Vagina (tissue), 2 donors: Measurements from ENCODE around the gene HTR1A. TPM values are rescaled to one million over a fixed set of nuclear protein-coding genes. Genes with fewer than 3 reads are reported as not detected.

Experiments used
- DNase-seq, 2 donors: peaks; one replicate each; pipeline ENCODE4 v3.0.0-alpha.2; 2017; ENCODE audit errors: extremely low spot score in 2 of 2
- H3K27ac ChIP-seq: fragments of 200-600 bp; sonication (generic); one replicate; pipeline ENCODE4 v1.5.1; 2019
- H3K27me3 ChIP-seq: fragments of 200-600 bp; sonication (generic); one replicate; pipeline ENCODE4 v1.5.1; 2019
- H3K36me3 ChIP-seq, 2 donors: fragments of 200-600 bp; sonication (generic); one replicate each; pipeline ENCODE4 v1.5.1; 2017 to 2019
- H3K4me1 ChIP-seq: fragments of 200-600 bp; sonication (generic); one replicate; pipeline ENCODE4 v1.5.1; 2019
- H3K4me3 ChIP-seq, 2 donors: fragments of 200-600 bp; sonication (generic); 1 replicate in 1 of 2; 2 replicates in 1 of 2; pipeline ENCODE4 v1.5.1; 2016 to 2019
- H3K9me3 ChIP-seq: fragments of 200-600 bp; sonication (generic); one replicate; pipeline ENCODE4 v1.5.1; 2019
- POLR2A ChIP-seq, 2 donors: fragments of 450-650 bp; IDR thresholded peaks; one replicate each; pipeline ENCODE4 v1.6.1; 2017; ENCODE audit warnings: antibody characterized with exemption in 2 of 2, mild to moderate bottlenecking in 2 of 2, moderate library complexity in 2 of 2
- POLR2AphosphoS5 ChIP-seq, 2 donors: sonication (generic); formaldehyde crosslinking; IDR thresholded peaks; one replicate each; pipeline ENCODE4 v1.9.0; 2017; ENCODE audit warnings: antibody characterized with exemption in 2 of 2, mild to moderate bottlenecking in 2 of 2, low read depth in 1 of 2; ENCODE audit not compliant: insufficient read depth in 1 of 2
- intact Hi-C: fragments of 100-400 bp; cut with DNase I; formaldehyde crosslinking; loops from one replicate; pipeline ENCODE4 v1.15.1; 2023
- total RNA-seq: library from RNA; depleted of rRNA; stranded (reverse); fragments of >200 nt; gene quantifications from one replicate; pipeline ENCODE4 v1.2.3, GENCODE V29; 2016
- TF ChIP-seq, protein P1 (sequence below), 3 experiments: fragments of 450-650 bp in 2 of 3; fragments of 200-600 bp in 1 of 3; sonication (generic) in 1 of 3; IDR thresholded peaks; one replicate each; pipeline ENCODE4 v1.5.1; 2017 to 2019; ENCODE audit warnings: antibody characterized with exemption in 3 of 3, mild to moderate bottlenecking in 2 of 3, moderate library complexity in 2 of 3

HTR1A gene
- total RNA-seq, 1 donor from 2014 or later, result not detected

DNA sequence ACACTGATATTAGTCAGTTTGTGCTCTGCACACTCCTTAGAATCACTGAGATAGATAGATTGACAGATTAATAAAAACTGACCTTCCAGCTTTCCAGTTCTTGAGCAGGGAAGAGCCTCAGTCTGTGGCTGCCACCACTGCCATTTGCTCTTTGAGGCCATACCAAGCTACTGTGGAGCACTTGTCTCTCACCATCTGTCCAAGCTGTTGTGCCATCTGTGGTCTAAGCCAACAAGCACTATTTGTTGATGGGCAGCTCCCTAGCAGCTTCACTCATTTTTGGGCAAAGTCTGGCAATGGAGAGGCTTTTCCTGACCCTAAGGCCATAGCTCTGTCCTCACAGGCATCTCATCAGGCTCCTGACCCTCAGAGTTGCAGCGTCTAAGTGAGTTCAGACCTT is 30.4 kb downstream of the HTR1A start:
- no peak overlapping the region for H3K4me3 ChIP-seq
- no peak for DNase-seq
- intact Hi-C loops, result no loop called here

DNA sequence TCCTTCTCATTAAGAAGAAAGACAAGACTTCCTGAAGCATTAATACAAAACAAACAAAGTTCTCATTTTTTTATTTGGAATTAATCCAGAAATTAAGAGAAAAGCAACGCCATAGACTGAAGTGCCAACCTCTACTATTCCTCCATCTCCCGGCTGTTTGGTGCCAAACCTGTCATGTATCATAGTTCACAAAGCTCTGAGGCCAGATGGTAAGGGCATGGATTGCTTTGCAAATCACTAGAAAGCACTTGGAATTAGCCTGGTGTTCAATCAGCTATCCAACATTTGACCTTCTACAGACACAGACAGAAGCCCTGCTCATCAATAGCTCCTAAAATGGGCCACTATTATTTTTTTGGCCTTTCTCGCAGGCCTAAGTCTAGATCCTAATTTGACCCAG is 33.8 kb downstream of the HTR1A start:
- Histone ChIP-seq H3K36me3 (no peaks in the 10 kb centered on the region), H3K9me3 (no peaks in the 10 kb centered on the region), H3K4me3 (no peak overlapping the region), H3K27me3 (no peaks in the 10 kb centered on the region), H3K4me1 (no peaks in the 10 kb centered on the region), H3K27ac (no peak overlapping the region)
- intact Hi-C loops, result no loop called here
- DNase-seq, result no peak
- TF ChIP-seq, protein P1, sequence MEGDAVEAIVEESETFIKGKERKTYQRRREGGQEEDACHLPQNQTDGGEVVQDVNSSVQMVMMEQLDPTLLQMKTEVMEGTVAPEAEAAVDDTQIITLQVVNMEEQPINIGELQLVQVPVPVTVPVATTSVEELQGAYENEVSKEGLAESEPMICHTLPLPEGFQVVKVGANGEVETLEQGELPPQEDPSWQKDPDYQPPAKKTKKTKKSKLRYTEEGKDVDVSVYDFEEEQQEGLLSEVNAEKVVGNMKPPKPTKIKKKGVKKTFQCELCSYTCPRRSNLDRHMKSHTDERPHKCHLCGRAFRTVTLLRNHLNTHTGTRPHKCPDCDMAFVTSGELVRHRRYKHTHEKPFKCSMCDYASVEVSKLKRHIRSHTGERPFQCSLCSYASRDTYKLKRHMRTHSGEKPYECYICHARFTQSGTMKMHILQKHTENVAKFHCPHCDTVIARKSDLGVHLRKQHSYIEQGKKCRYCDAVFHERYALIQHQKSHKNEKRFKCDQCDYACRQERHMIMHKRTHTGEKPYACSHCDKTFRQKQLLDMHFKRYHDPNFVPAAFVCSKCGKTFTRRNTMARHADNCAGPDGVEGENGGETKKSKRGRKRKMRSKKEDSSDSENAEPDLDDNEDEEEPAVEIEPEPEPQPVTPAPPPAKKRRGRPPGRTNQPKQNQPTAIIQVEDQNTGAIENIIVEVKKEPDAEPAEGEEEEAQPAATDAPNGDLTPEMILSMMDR (IDR thresholded peaks at IDR 0.05), result no peak

More for the DNA sequence above, 30.4 kb downstream of the HTR1A start:
- Histone ChIP-seq H3K27ac (no peak overlapping the region), H3K9me3 (no peaks in the 10 kb centered on the region), H3K4me1 (no peaks in the 10 kb centered on the region), H3K36me3 (no peaks in the 10 kb centered on the region), H3K27me3 (no peaks in the 10 kb centered on the region)
- TF ChIP-seq POLR2A (IDR thresholded peaks at IDR 0.05), result no peak
- TF ChIP-seq, protein P1 (IDR thresholded peaks at IDR 0.05), result no peak
- no peak for TF ChIP-seq POLR2AphosphoS5 (IDR thresholded peaks at IDR 0.05; ENCODE audit: insufficient read depth in 1 of 2, low read depth in 1 of 2)

DNA sequence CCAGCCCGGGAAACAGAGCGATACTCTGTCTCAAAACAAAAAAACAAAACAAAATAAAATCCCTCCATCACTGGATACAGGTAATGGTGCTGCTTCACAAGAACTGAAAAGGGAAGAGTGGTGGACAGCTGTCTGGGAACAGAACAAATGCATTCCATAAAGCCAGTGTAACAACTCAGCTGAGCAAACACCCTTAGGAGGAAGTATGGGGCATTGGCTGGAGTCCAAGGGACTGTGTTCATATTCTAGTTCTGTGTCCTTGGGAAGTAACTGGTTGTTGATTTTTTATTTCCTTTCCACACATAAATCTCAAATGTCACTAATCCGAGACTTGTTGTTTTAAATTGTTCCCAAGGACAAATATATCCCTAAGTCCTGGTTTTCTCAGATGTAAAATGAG is 38.3 kb downstream of the HTR1A start:
- Histone ChIP-seq H3K4me3 (no peak overlapping the region), H3K36me3 (no peaks in the 10 kb centered on the region), H3K4me1 (no peaks in the 10 kb centered on the region), H3K27me3 (no peaks in the 10 kb centered on the region), H3K9me3 (no peaks in the 10 kb centered on the region), H3K27ac (no peak overlapping the region)
- intact Hi-C loops, result no loop called here
- DNase-seq, result no peak
- TF ChIP-seq, protein P1 (IDR thresholded peaks at IDR 0.05), result no peak
- TF ChIP-seq POLR2A (IDR thresholded peaks at IDR 0.05), result no peak
- TF ChIP-seq POLR2AphosphoS5 (IDR thresholded peaks at IDR 0.05; ENCODE audit: insufficient read depth in 1 of 2, low read depth in 1 of 2), result no peak

DNA sequence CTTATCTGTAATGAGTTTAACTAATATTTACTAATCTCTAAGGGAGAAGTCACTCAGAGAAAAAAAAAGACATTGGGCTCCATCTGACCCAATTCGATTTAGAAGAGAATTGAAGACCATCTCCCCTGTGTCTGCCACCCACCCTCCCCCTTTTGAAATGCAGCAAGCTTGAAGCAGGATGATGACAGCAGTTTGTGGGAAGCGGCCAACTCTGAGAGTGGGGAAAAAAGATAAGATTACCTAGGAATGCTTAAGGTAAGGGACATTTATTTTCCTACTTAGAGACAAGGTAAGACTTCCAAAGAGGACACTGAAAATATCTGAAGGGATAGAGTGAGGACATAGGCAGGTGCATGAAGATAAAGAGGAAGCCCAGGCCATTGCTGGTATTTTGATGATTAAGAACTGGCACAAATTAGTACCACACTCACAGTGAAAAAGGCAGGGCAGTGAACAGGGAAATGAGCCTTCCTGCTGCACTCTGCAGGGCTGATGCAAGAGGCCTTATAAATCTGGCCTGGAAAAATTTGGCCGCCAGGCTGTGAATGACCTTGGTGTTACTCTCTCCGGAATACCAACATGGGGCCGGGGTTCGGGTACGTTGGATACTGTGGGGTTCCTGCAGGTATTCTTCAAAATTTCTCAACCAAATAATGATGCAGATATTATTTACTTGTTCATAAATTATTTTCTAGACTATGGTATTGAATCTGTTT is 42.3 kb downstream of the HTR1A start:
- TF ChIP-seq, protein P1 (IDR thresholded peaks at IDR 0.05), result no peak
- TF ChIP-seq POLR2AphosphoS5 (IDR thresholded peaks at IDR 0.05; ENCODE audit: insufficient read depth in 1 of 2, low read depth in 1 of 2), result no peak
- TF ChIP-seq POLR2A (IDR thresholded peaks at IDR 0.05), result no peak
- H3K9me3 ChIP-seq, result no peaks in the 10 kb centered on the region
- intact Hi-C loops, result no loop called here

DNA sequence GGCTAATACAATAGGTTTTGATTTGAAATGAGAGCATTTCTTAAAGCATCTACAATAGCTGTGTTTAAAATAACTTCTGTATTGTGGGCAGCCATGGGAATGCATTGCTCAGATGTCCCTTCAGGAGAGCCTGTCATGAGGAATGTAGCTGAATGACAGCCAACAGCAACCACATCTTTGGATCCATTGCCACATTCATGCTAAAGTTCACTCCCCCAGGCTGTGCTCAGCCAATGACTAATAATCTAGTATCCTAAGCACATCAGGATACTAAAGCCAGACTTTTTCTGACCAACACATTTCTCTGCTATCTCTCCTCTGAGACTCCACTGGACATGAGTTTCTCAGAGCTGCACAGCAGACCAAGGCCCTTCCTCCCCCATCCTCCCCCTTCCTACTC is 45.5 kb downstream of the HTR1A start:
- H3K27me3 ChIP-seq, result no peaks in the 10 kb centered on the region
- no peaks in the 10 kb centered on the region for H3K4me1 ChIP-seq
- DNase-seq, result no peak
- intact Hi-C loops, result no loop called here
- H3K27ac ChIP-seq, result no peak overlapping the region
- TF ChIP-seq POLR2A (IDR thresholded peaks at IDR 0.05), result no peak
- TF ChIP-seq, protein P1 (IDR thresholded peaks at IDR 0.05), result no peak
- H3K9me3 ChIP-seq, result no peaks in the 10 kb centered on the region
- no peak overlapping the region for H3K4me3 ChIP-seq
- H3K36me3 ChIP-seq, result no peaks in the 10 kb centered on the region

More for the DNA sequence above, 42.3 kb downstream of the HTR1A start:
- H3K4me1 ChIP-seq, result no peaks in the 10 kb centered on the region
- no peak for DNase-seq
- H3K27ac ChIP-seq, result no peak overlapping the region
- H3K36me3 ChIP-seq, result no peaks in the 10 kb centered on the region
- H3K4me3 ChIP-seq, result no peak overlapping the region
- no peaks in the 10 kb centered on the region for H3K27me3 ChIP-seq
